Left lung (tissue), 10 donors: ENCODE data around the gene TNS3. TPM values are rescaled to one million over a fixed set of nuclear protein-coding genes. Genes with fewer than 3 reads are reported as not detected.

Experiments
- ATAC-seq: fragments of 200-7000 bp; cut with Tn5 transposase; one replicate; pipeline ENCODE4 v1.9.1; 2020; ENCODE audit warnings: moderate library complexity
- DNase-seq, 4 donors: peaks; one replicate each; pipeline ENCODE4 v3.0.0-alpha.2; 2013 to 2020
- H3K27ac ChIP-seq, 2 donors: fragments of 200-600 bp; sonication (generic) in 1 of 2; one replicate each; pipeline versions ENCODE4 v1.5.0 to v1.8.0; 2020 to 2021
- H3K27me3 ChIP-seq, 2 donors: fragments of 200-600 bp; sonication (generic) in 1 of 2; one replicate each; pipeline versions ENCODE4 v1.5.0 to v1.8.0; 2020 to 2021
- H3K36me3 ChIP-seq, 2 donors: fragments of 200-600 bp; sonication (generic) in 1 of 2; one replicate each; pipeline versions ENCODE4 v1.5.0 to v1.8.0; 2020 to 2021
- H3K4me1 ChIP-seq, 2 donors: fragments of 200-600 bp; one replicate each; pipeline ENCODE4 v1.8.0; 2021
- H3K4me3 ChIP-seq, 2 donors: fragments of 200-600 bp; sonication (generic) in 1 of 2; one replicate each; pipeline versions ENCODE4 v1.5.0 to v1.8.0; 2020 to 2021; ENCODE audit warnings: mild to moderate bottlenecking in 1 of 2
- H3K9me3 ChIP-seq, 2 donors: fragments of 200-600 bp; sonication (generic) in 1 of 2; one replicate each; pipeline versions ENCODE4 v1.5.0 to v1.8.0; 2020 to 2021
- intact Hi-C, 2 donors: fragments of 100-400 bp; cut with DNase I; formaldehyde crosslinking; loops; one replicate each; pipeline versions ENCODE4 v1.11.2 to v1.14.2; 2022
- polyA plus RNA-seq, 6 donors: library from polyadenylated mRNA; unstranded; fragments of 120-200 nt; gene quantifications; one replicate each; pipeline ENCODE4 v1.2.1, GENCODE V29; 2013; ENCODE audit not compliant: insufficient read length in 6 of 6
- total RNA-seq, 2 donors: library from RNA; stranded (reverse); fragmentation: NEBNext Ultra II Directional; extraction: Animal tissue kit (Norgen Biotek cat#: 25700); gene quantifications; one replicate each; pipeline ENCODE4 v1.2.1, GENCODE V29; 2021
- TF ChIP-seq, protein P1 (sequence below), 2 donors: fragments of 200-600 bp; sonication (generic) in 1 of 2; IDR thresholded peaks; one replicate each; pipeline versions ENCODE4 v1.5.0 to v1.8.0; 2021; ENCODE audit warnings: antibody characterized with exemption in 2 of 2
- donor health status: DM: no; HTN: yes; CAD: no.
- donor health status: DM: no; HTN: no; CAD: no.

TNS3 gene
- total and polyA plus RNA-seq, 8 donors: 86.3 to 151 (median 97.8) TPM

DNA sequence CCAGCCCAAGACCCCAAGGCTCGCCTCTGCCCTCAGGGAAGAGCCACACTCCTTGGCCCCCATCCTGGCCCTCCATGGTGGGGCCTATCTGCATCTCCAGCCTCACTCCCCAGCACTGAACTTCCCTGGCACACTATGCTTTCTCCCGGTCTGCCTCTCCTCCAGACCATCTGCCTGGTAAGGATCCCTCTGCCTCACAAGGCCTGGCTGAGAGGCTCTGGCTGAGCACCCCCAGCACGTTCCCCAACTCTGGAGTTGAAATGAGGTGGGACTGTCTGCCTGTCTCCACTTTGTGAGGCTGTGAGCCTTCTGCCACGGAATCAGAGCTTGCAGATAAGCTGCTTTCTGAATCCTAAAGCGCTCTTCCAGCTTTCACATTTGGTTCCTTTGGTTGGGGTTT, 220.7 kb downstream of the TNS3 start:
- no peak for ATAC-seq

DNA sequence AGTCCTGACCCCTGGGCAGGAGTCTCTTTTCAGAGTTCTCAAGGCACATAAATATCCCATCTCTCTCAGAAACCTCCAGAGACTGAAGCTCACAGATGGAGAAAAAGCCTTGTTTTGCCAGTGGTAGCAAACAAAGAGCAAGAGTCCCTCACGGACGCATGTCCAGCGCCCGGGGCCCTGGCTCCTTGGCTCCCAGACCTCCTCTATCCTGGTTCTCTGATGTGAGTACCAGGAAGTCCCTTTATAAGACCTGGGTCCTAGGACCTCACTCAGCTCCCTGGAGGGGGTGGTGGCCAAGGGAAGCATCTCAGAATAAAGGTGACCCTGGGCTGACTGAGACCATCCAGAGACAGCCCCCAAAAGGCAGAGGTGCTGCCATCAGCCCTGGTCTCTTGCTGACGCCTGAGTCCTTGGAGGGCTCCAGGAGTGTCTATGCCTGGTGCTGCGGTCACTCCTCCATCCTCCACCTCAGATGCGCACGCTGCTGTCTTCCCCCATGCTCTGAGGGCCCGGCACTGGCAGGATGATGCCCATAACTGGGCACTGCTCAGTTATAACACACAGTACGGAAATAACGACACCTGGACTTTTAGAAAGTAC, 221.5 kb downstream of the TNS3 start:
- Histone ChIP-seq H3K27me3 (no peaks in the 10 kb centered on the region), H3K4me1 (peaks cover 0 to 9% of the 10 kb centered on the region in 2 donors), H3K9me3 (no peaks in the 10 kb centered on the region), H3K4me3 (no peak overlapping the region), H3K36me3 (peaks cover 0 to 26% of the 10 kb centered on the region in 2 donors), H3K27ac (no peak overlapping the region)
- TF ChIP-seq, protein P1, sequence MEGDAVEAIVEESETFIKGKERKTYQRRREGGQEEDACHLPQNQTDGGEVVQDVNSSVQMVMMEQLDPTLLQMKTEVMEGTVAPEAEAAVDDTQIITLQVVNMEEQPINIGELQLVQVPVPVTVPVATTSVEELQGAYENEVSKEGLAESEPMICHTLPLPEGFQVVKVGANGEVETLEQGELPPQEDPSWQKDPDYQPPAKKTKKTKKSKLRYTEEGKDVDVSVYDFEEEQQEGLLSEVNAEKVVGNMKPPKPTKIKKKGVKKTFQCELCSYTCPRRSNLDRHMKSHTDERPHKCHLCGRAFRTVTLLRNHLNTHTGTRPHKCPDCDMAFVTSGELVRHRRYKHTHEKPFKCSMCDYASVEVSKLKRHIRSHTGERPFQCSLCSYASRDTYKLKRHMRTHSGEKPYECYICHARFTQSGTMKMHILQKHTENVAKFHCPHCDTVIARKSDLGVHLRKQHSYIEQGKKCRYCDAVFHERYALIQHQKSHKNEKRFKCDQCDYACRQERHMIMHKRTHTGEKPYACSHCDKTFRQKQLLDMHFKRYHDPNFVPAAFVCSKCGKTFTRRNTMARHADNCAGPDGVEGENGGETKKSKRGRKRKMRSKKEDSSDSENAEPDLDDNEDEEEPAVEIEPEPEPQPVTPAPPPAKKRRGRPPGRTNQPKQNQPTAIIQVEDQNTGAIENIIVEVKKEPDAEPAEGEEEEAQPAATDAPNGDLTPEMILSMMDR (IDR thresholded peaks at IDR 0.05): no peak
- intact Hi-C loops: no loop called here
- DNase-seq: no peak
- ATAC-seq: no peak

More for the DNA sequence above, 220.7 kb downstream of the TNS3 start:
- H3K9me3 ChIP-seq: no peaks in the 10 kb centered on the region
- no peak overlapping the region for H3K27ac ChIP-seq
- H3K4me3 ChIP-seq: no peak overlapping the region
- TF ChIP-seq, protein P1 (IDR thresholded peaks at IDR 0.05): no peak
- intact Hi-C loops: no loop called here
- no peak for DNase-seq
- peaks cover 0 to 9% of the 10 kb centered on the region in 2 donors for H3K4me1 ChIP-seq
- H3K27me3 ChIP-seq: no peaks in the 10 kb centered on the region
- H3K36me3 ChIP-seq: peaks cover 0 to 26% of the 10 kb centered on the region in 2 donors

DNA sequence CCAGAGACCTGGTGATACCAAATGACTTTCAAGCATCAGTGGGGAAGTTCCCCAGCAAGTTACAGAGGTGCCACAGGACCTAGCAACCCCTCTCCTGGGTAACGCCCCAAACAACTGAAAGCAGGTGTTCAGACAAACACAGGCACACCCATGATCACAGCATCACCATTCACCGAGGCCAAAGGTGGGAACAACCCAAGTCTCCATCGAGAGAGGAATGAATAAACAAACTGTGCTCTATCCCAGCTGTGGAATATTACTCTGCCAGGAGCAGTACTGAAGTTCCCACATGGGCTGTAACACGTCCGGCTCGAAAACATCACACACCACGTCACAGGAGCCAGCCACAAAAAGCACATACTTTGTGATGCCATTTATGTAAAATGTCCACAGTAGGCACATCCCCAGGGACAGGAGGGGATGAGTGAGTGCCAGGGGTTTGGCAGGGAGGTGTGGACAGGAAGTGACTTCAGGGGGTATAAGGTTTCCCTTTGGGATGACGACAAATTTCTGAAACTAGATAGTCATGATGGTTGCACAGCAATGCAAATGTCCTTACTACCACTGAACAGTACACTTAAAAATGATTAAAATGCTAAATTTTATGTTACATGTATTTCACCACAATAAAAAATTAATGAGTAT, 222.8 kb downstream of the TNS3 start:
- no peaks in the 10 kb centered on the region for H3K9me3 ChIP-seq
- ATAC-seq: no peak
- intact Hi-C loops: no loop called here
- H3K4me1 ChIP-seq: peaks cover 0 to 9% of the 10 kb centered on the region in 2 donors
- peaks cover 0 to 18% of the 10 kb centered on the region in 2 donors for H3K36me3 ChIP-seq
- no peak for DNase-seq
- H3K4me3 ChIP-seq: no peak overlapping the region
- no peaks in the 10 kb centered on the region for H3K27me3 ChIP-seq
- H3K27ac ChIP-seq: no peak overlapping the region
- TF ChIP-seq, protein P1 (IDR thresholded peaks at IDR 0.05): no peak

DNA sequence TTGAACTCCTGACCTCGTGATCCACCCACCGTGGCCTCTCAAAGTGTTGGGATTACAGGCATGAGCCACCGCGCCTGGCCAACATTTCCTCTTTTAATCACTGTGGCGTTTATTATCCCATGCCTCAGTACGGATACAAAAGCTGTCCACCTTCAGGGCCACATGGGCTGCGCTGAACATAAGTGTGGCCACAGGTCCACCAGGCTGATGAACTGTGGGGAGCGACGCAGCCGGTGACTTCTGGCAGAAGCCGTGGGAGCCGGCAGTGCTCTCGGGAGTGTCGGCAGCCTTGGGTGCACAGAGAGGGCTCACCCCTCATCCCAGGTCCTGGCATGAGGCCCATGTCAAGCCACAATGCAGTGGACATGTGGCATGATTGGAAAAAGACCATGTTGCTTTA, 223.6 kb downstream of the TNS3 start:
- DNase-seq: no peak
- H3K9me3 ChIP-seq: no peaks in the 10 kb centered on the region
- TF ChIP-seq, protein P1 (IDR thresholded peaks at IDR 0.05): no peak
- no peak overlapping the region for H3K27ac ChIP-seq
- no peak overlapping the region for H3K4me3 ChIP-seq
- H3K36me3 ChIP-seq: peaks cover 0 to 12% of the 10 kb centered on the region in 2 donors
- H3K27me3 ChIP-seq: no peaks in the 10 kb centered on the region
- ATAC-seq: no peak
- intact Hi-C loops: no loop called here
- H3K4me1 ChIP-seq: peaks cover 0 to 9% of the 10 kb centered on the region in 2 donors

DNA sequence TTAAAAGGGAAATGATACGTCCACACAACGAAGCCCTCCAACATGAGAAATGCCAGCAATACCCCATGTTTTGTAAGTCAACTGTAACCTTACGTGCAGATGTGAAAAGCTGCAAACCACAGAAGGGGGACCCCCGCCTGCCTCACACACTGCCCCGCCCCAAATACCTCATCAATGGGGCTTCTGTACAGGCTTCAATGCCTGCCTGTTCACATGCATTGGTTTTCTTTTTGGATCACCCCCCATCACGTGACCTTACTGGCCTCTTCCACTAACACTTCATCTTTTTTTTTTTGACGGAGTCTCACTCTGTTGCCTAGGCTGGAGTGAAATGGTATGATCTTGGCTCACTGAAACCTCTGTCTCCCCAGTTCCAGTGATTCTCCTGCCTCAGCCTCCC, 224.0 kb downstream of the TNS3 start:
- no peak overlapping the region for H3K27ac ChIP-seq
- intact Hi-C loops: no loop called here
- peaks cover 0 to 9% of the 10 kb centered on the region in 2 donors for H3K4me1 ChIP-seq
- no peaks in the 10 kb centered on the region for H3K9me3 ChIP-seq
- ATAC-seq (no peak), DNase-seq (no peak)
- peaks cover 0 to 13% of the 10 kb centered on the region in 2 donors for H3K36me3 ChIP-seq
- no peaks in the 10 kb centered on the region for H3K27me3 ChIP-seq
- TF ChIP-seq, protein P1 (IDR thresholded peaks at IDR 0.05): no peak
- H3K4me3 ChIP-seq: no peak overlapping the region
